Endothelial cell of umbilical vein (primary cell): Measurements from ENCODE around the gene DGCR2.

Experiments
- EZH2 ChIP-seq: IDR thresholded peaks from 2 replicates; pipeline ENCODE4 v1.6.1; 2012; ENCODE audit warnings: borderline replicate concordance, low read depth, mild to moderate bottlenecking, moderate library complexity, low read length, inconsistent platforms; ENCODE audit not compliant: severe bottlenecking
- FOS ChIP-seq: IDR thresholded peaks from 2 replicates; pipeline ENCODE4 v1.6.1; 2011; ENCODE audit warnings: mild to moderate bottlenecking, low read length, moderate library complexity, borderline replicate concordance; ENCODE audit not compliant: insufficient read depth
- JUN ChIP-seq: IDR thresholded peaks from 2 replicates; pipeline ENCODE4 v1.6.1; 2011; ENCODE audit warnings: borderline replicate concordance, low read depth; ENCODE audit not compliant: insufficient read length, insufficient read depth
- POLR2A ChIP-seq: IDR thresholded peaks from 2 replicates; pipeline ENCODE4 v1.6.1; 2012; ENCODE audit warnings: low read depth, mild to moderate bottlenecking, control low read depth, low read length
- POLR2AphosphoS5 ChIP-seq: IDR thresholded peaks from 2 replicates; pipeline ENCODE4 v1.6.1; 2012; ENCODE audit warnings: low read depth, mild to moderate bottlenecking, control low read depth, low read length, moderate library complexity; ENCODE audit not compliant: insufficient read depth
- TF ChIP-seq, protein P1 (sequence below), 2 donors: IDR thresholded peaks; 1 replicate in 1 of 2; 2 replicates in 1 of 2; pipeline ENCODE4 v1.5.1; 2011; ENCODE audit warnings: low read length in 2 of 2, mild to moderate bottlenecking in 2 of 2, moderate library complexity in 2 of 2, control low read depth in 1 of 2, inconsistent platforms in 1 of 2, low read depth in 1 of 2; ENCODE audit not compliant: insufficient read depth in 1 of 2; ENCODE audit errors: extremely low read depth in 1 of 2
- TF ChIP-seq, protein P2 (sequence below): IDR thresholded peaks from 2 replicates; pipeline ENCODE4 v1.6.1; 2011; ENCODE audit not compliant: insufficient read depth, insufficient read length

DNA sequence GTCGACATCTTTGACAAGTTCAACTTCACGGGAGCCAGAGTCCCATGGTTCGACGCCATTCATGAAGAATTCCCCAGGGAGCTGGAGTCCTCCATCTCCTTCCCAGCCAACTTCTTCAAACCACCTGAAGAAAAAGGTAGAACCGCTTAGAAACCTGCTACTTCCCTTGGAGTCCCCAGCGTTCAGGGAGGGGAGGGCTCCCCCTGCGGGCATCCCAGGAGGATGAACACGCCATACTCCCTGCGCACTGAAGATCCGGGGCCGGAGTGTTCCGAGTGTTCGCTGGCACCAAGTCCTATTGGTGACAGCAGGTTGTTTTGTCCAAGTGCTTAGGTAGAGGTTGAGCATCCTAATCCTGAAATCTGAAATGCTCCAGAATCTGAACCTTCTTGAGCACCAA is 134.4 kb downstream of the DGCR2 start:
- TF ChIP-seq, protein P1, sequence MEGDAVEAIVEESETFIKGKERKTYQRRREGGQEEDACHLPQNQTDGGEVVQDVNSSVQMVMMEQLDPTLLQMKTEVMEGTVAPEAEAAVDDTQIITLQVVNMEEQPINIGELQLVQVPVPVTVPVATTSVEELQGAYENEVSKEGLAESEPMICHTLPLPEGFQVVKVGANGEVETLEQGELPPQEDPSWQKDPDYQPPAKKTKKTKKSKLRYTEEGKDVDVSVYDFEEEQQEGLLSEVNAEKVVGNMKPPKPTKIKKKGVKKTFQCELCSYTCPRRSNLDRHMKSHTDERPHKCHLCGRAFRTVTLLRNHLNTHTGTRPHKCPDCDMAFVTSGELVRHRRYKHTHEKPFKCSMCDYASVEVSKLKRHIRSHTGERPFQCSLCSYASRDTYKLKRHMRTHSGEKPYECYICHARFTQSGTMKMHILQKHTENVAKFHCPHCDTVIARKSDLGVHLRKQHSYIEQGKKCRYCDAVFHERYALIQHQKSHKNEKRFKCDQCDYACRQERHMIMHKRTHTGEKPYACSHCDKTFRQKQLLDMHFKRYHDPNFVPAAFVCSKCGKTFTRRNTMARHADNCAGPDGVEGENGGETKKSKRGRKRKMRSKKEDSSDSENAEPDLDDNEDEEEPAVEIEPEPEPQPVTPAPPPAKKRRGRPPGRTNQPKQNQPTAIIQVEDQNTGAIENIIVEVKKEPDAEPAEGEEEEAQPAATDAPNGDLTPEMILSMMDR (IDR thresholded peaks at IDR 0.05; ENCODE audit: extremely low read depth in 1 of 2, insufficient read depth in 1 of 2, low read depth in 1 of 2, low read length in 2 of 2) = peak; percentile 21 to 38
- TF ChIP-seq, protein P2, sequence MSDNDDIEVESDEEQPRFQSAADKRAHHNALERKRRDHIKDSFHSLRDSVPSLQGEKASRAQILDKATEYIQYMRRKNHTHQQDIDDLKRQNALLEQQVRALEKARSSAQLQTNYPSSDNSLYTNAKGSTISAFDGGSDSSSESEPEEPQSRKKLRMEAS = no peak
- TF ChIP-seq EZH2 (no peak), POLR2AphosphoS5 (no peak), POLR2A (no peak), JUN (no peak), FOS (no peak)
